Panc1 (cell line): ENCODE measurements around the gene AGO1.

Experiments used
- POLR2AphosphoS5 ChIP-seq: IDR thresholded peaks from 2 replicates; pipeline ENCODE4 v1.6.1; 2012; ENCODE audit warnings: mild to moderate bottlenecking, low read depth, low read length, moderate library complexity
- TF ChIP-seq, protein P1 (sequence below): fragments of 450-650 bp; IDR thresholded peaks from 2 replicates; pipeline ENCODE4 v1.5.1; 2017; ENCODE audit warnings: mild to moderate bottlenecking

DNA sequence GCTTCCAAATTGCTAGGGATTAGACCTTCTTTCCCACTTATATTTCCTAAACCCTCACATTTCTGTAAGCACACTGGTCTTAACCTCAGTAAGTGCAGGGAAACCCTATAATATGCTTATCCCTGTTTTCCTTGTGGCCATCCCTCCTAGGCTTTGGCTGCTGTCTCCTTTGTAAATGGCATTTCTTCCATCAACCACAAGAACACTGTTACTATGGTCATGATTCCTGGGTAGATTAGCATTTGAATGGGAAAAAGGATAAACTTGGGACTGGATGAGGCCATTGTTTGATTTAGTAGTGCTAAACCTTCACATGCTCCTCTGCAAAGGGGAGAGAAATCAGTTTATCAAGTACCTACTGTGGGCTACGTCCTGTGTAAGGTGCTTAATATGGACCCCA is 31.7 kb downstream of the AGO1 start:
- TF ChIP-seq POLR2AphosphoS5: no peak
- TF ChIP-seq, protein P1, sequence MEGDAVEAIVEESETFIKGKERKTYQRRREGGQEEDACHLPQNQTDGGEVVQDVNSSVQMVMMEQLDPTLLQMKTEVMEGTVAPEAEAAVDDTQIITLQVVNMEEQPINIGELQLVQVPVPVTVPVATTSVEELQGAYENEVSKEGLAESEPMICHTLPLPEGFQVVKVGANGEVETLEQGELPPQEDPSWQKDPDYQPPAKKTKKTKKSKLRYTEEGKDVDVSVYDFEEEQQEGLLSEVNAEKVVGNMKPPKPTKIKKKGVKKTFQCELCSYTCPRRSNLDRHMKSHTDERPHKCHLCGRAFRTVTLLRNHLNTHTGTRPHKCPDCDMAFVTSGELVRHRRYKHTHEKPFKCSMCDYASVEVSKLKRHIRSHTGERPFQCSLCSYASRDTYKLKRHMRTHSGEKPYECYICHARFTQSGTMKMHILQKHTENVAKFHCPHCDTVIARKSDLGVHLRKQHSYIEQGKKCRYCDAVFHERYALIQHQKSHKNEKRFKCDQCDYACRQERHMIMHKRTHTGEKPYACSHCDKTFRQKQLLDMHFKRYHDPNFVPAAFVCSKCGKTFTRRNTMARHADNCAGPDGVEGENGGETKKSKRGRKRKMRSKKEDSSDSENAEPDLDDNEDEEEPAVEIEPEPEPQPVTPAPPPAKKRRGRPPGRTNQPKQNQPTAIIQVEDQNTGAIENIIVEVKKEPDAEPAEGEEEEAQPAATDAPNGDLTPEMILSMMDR: no peak
